Measurements from ENCODE around the gene RRP1B.

GRCh38 chr21:43637530-43638158 lies 21.7 kb upstream of the RRP1B start:
- TF ChIP-seq CTCF (IDR thresholded peaks at IDR 0.05; ENCODE audit: insufficient read depth, low read length), result no peak
- no peak for TF ChIP-seq REST (IDR thresholded peaks at IDR 0.05; ENCODE audit: insufficient replicate concordance, low read depth)
